ENCODE results near the gene MAN1A1.
"Not testable (repeated sequence)": the region's sequence is repeated elsewhere in the genome, so short reads cannot be mapped to it uniquely, and the experiment has no call there.

DNA sequence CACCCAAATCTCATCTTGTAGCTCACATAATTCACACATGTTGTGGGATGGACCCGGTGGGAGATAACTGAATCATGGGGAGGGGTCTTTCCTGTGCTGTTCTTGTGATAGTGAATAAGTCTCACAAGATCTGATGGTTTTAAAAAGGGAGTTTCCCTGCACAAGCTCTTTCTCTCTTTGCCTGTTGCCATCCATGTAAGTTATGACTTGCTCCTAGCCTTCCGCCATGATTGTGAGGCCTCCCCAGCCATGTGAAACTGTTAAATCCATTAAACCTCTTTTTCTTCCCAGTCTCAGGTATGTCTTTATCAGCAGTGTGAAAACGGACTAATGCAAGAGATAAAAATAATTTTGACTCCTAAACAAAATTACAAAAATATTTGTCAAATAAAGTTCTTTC is 58.5 kb downstream of the MAN1A1 start:
- TF ChIP-seq EP300 (IDR thresholded peaks at IDR 0.05; ENCODE audit: low read depth); POLR2A (IDR thresholded peaks at IDR 0.05): not testable (repeated sequence)
- TF ChIP-seq, protein P1, sequence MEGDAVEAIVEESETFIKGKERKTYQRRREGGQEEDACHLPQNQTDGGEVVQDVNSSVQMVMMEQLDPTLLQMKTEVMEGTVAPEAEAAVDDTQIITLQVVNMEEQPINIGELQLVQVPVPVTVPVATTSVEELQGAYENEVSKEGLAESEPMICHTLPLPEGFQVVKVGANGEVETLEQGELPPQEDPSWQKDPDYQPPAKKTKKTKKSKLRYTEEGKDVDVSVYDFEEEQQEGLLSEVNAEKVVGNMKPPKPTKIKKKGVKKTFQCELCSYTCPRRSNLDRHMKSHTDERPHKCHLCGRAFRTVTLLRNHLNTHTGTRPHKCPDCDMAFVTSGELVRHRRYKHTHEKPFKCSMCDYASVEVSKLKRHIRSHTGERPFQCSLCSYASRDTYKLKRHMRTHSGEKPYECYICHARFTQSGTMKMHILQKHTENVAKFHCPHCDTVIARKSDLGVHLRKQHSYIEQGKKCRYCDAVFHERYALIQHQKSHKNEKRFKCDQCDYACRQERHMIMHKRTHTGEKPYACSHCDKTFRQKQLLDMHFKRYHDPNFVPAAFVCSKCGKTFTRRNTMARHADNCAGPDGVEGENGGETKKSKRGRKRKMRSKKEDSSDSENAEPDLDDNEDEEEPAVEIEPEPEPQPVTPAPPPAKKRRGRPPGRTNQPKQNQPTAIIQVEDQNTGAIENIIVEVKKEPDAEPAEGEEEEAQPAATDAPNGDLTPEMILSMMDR (IDR thresholded peaks at IDR 0.05): not testable (repeated sequence)

Data from transverse colon (tissue), 3 donors.